PC-3 (cell line): ENCODE results near the gene THAP7. TPM values are rescaled to one million over a fixed set of nuclear protein-coding genes. Genes with fewer than 3 reads are reported as not detected.

ENCODE experiments used
- ATAC-seq: fragments of 200-7000 bp; cut with Tn5 transposase; 2 replicates; pipeline ENCODE4 v1.9.1; 2020; ENCODE audit warnings: mild to moderate bottlenecking, moderate library complexity
- BruUV-seq: library from RNA; stranded (reverse); fragments of 400-500 nt; replicated peaks from 2 replicates; lab custom pipeline; 2021; lab: Mats Ljungman, UMichigan
- CTCF ChIA-PET: fragments of 300-600 bp; sonication (Branson Sonifier 250); formaldehyde crosslinking; loops from one replicate; lab custom pipeline; 2022; ENCODE audit warnings: antibody characterized with exemption; lab: Charles Lee
- POLR2A ChIA-PET: fragments of 300-600 bp; sonication (Branson Sonifier 250); formaldehyde crosslinking; loops from one replicate; lab custom pipeline; 2022; ENCODE audit warnings: antibody characterized with exemption; ENCODE audit not compliant: unreplicated experiment; lab: Charles Lee
- DNase-seq: peaks from one replicate; pipeline ENCODE4 v3.0.0-alpha.2; 2015
- H2AFZ ChIP-seq: fragments of 300-600 bp; sonication (generic); 2 replicates; pipeline ENCODE4 v1.6.0; 2016; ENCODE audit warnings: antibody characterized with exemption, low read length
- H3F3A ChIP-seq: fragments of 300-600 bp; sonication (generic); one replicate; pipeline ENCODE4 v1.6.0; 2017; ENCODE audit warnings: antibody characterized with exemption, low read length, control low read depth, mild to moderate bottlenecking; ENCODE audit not compliant: unreplicated experiment
- H3K27ac ChIP-seq: fragments of 300-600 bp; sonication (generic); 2 replicates; pipeline ENCODE4 v1.5.1; 2016; ENCODE audit warnings: mild to moderate bottlenecking, low read length
- H3K27me3 ChIP-seq: fragments of 300-600 bp; sonication (generic); 2 replicates; pipeline ENCODE4 v1.6.1; 2016; ENCODE audit warnings: low read length, mixed read lengths
- H3K36me3 ChIP-seq: fragments of 300-600 bp; sonication (generic); 2 replicates; pipeline ENCODE4 v1.6.1; 2016; ENCODE audit warnings: low read depth, mixed run types, low read length, mixed read lengths
- H3K4me1 ChIP-seq: fragments of 300-600 bp; sonication (generic); 2 replicates; pipeline ENCODE4 v1.5.1; 2016; ENCODE audit warnings: low read length; ENCODE audit not compliant: insufficient read depth
- H3K4me2 ChIP-seq: fragments of 300-600 bp; sonication (generic); 2 replicates; pipeline ENCODE4 v1.6.0; 2016; ENCODE audit warnings: low read length
- H3K4me3 ChIP-seq: fragments of 300-600 bp; sonication (generic); 2 replicates; pipeline ENCODE4 v1.5.1; 2016; ENCODE audit warnings: mild to moderate bottlenecking, low read length, mixed read lengths
- H3K79me2 ChIP-seq: fragments of 300-600 bp; sonication (generic); 2 replicates; pipeline ENCODE4 v1.6.1; 2017; ENCODE audit warnings: low read length, mixed read lengths
- H3K9ac ChIP-seq: fragments of 300-600 bp; sonication (generic); 2 replicates; pipeline ENCODE4 v1.6.0; 2016; ENCODE audit warnings: mild to moderate bottlenecking, low read length
- H3K9me2 ChIP-seq: fragments of 300-600 bp; sonication (generic); replicated peaks from 2 replicates; pipeline ENCODE4 v1.6.1; 2016; ENCODE audit warnings: mixed run types, low read length, mixed read lengths
- H3K9me3 ChIP-seq: fragments of 300-600 bp; sonication (generic); 2 replicates; pipeline ENCODE4 v1.6.1; 2016; ENCODE audit warnings: low read length, mixed read lengths
- H4K20me1 ChIP-seq: fragments of 300-600 bp; sonication (generic); 2 replicates; pipeline ENCODE4 v1.6.1; 2016; ENCODE audit warnings: low read length, mixed read lengths
- EZH2 ChIP-seq: fragments of 300-600 bp; sonication (generic); IDR thresholded peaks from one replicate; pipeline ENCODE4 v1.6.1; 2017; ENCODE audit warnings: antibody characterized with exemption, mild to moderate bottlenecking, low read length; ENCODE audit not compliant: unreplicated experiment
- EZH2phosphoT487 ChIP-seq: fragments of 300-600 bp; sonication (generic); IDR thresholded peaks from 2 replicates; pipeline ENCODE4 v1.6.1; 2018; ENCODE audit warnings: mild to moderate bottlenecking, antibody characterized with exemption, low read length, borderline replicate concordance
- intact Hi-C: fragments of 100-400 bp; cut with micrococcal nuclease; formaldehyde crosslinking; loops from 2 replicates; pipeline ENCODE4 v1.9.0; 2023
- total RNA-seq: library from RNA; depleted of rRNA; stranded (reverse); fragments of >200 nt; gene quantifications from 2 replicates; pipeline ENCODE4 v1.2.3, GENCODE V29; 2014
- TF ChIP-seq, protein P1 (sequence below): fragments of 300-600 bp; sonication (generic); conservative IDR thresholded peaks from 2 replicates; pipeline ENCODE4 v1.5.1; 2017; ENCODE audit warnings: antibody characterized with exemption, low read depth, mild to moderate bottlenecking, low read length

Gene THAP7
- total RNA-seq, 1 experiment from 2014 or later = 43.0 TPM

GRCh38 chr22:20978419-20978818, 23.5 kb downstream of the THAP7 start:
- H3K9me3 ChIP-seq = no peaks in the 10 kb centered on the region
- H3K4me1 ChIP-seq = peaks cover 13% of the 10 kb centered on the region
- no peak overlapping the region for H2AFZ ChIP-seq
- H3K27me3 ChIP-seq = no peaks in the 10 kb centered on the region
- CTCF ChIA-PET = no interaction called here
- POLR2A ChIA-PET = no interaction called here
- no peaks in the 10 kb centered on the region for H3K36me3 ChIP-seq
- no peak overlapping the region for H3K9ac ChIP-seq
- H3K79me2 ChIP-seq = peaks cover 13% of the 10 kb centered on the region
- H3K4me3 ChIP-seq = no peak overlapping the region
- DNase-seq (no peak), ATAC-seq (no peak)
- H3K4me2 ChIP-seq = no peak overlapping the region
- no peaks in the 10 kb centered on the region for H3K9me2 ChIP-seq
- BruUV-seq = no TSS peak
- H3F3A ChIP-seq = no peaks in the 10 kb centered on the region
- intact Hi-C loops = no loop called here
- H3K27ac ChIP-seq = no peak overlapping the region
- H4K20me1 ChIP-seq = no peaks in the 10 kb centered on the region
- TF ChIP-seq, protein P1, sequence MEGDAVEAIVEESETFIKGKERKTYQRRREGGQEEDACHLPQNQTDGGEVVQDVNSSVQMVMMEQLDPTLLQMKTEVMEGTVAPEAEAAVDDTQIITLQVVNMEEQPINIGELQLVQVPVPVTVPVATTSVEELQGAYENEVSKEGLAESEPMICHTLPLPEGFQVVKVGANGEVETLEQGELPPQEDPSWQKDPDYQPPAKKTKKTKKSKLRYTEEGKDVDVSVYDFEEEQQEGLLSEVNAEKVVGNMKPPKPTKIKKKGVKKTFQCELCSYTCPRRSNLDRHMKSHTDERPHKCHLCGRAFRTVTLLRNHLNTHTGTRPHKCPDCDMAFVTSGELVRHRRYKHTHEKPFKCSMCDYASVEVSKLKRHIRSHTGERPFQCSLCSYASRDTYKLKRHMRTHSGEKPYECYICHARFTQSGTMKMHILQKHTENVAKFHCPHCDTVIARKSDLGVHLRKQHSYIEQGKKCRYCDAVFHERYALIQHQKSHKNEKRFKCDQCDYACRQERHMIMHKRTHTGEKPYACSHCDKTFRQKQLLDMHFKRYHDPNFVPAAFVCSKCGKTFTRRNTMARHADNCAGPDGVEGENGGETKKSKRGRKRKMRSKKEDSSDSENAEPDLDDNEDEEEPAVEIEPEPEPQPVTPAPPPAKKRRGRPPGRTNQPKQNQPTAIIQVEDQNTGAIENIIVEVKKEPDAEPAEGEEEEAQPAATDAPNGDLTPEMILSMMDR = no peak
- TF ChIP-seq EZH2 = no peak

DNA sequence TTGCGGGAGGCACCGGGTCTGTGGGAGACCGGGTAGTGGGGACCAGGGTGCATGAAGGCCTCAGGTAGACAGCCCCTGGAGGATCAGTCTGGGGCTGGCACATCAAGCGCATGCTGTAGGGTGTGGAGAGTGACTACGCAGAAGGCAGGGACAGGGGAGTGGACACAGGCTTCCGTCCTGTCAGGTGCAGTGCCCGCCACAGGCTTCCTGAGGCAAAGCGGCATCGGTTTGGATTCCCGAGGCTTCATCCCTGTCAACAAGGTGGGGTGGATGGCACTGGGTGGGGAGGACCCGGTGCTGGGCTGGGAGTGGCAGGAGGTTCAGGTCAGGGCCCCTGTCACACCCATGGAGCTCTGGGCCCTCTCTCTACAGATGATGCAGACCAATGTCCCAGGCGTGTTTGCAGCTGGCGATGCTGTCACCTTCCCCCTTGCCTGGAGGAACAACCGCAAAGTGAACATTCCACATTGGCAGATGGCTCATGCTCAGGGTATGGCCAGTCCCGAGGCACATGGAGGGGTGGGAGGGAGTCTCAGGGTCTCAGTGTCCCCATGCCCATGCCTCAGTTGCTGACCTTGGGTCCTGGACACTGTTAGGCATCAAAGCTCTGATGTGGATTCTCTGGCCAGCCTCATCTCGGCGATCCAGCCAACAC, 24.3 kb downstream of the THAP7 start:
- POLR2A ChIA-PET = no interaction called here
- no peaks in the 10 kb centered on the region for H4K20me1 ChIP-seq
- TF ChIP-seq EZH2phosphoT487 (no peak), EZH2 (no peak)
- TF ChIP-seq, protein P1 = no peak

DNA sequence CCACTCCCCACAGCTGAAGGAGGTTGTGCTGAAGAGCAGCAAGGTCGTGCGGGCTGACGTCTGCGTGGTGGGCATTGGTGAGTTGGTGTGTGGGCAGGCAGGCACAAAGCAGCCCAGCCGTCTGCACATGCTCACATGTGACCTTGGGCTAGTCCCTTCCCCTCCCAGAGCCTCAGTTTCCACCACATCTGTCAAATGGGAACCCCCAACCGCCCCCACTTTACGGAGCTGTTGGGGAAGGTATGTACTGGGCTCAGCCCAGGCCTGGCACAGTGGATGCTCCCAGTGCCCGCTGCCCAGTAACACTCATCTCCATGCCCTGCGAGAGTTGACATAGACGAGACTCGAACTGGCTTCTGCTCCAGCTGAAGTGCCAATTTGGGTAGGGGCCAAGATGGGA, 24.9 kb downstream of the THAP7 start:
- Histone ChIP-seq H3K9ac (no peak overlapping the region), H3K4me3 (no peak overlapping the region), H3K27me3 (no peaks in the 10 kb centered on the region), H3K9me2 (no peaks in the 10 kb centered on the region), H2AFZ (no peak overlapping the region), H3K4me2 (no peak overlapping the region), H3K9me3 (no peaks in the 10 kb centered on the region), H3F3A (no peaks in the 10 kb centered on the region), H4K20me1 (no peaks in the 10 kb centered on the region), H3K79me2 (no peaks in the 10 kb centered on the region), H3K27ac (no peak overlapping the region), H3K36me3 (no peaks in the 10 kb centered on the region), H3K4me1 (peaks cover 5% of the 10 kb centered on the region)
- intact Hi-C loops = no loop called here
- no TSS peak for BruUV-seq
- DNase-seq (no peak), ATAC-seq (no peak)
- CTCF ChIA-PET = no interaction called here
- TF ChIP-seq EZH2phosphoT487 (no peak), EZH2 (no peak)
- TF ChIP-seq, protein P1 = no peak
- POLR2A ChIA-PET = no interaction called here

More for the DNA sequence above, 24.3 kb downstream of the THAP7 start:
- Histone ChIP-seq H3K79me2 (peaks cover 5% of the 10 kb centered on the region), H2AFZ (no peak overlapping the region), H3K36me3 (no peaks in the 10 kb centered on the region), H3K9ac (no peak overlapping the region), H3F3A (no peaks in the 10 kb centered on the region), H3K9me2 (no peaks in the 10 kb centered on the region), H3K27me3 (no peaks in the 10 kb centered on the region), H3K27ac (no peak overlapping the region), H3K4me1 (peaks cover 5% of the 10 kb centered on the region), H3K4me3 (no peak overlapping the region), H3K9me3 (no peaks in the 10 kb centered on the region), H3K4me2 (no peak overlapping the region)
- ATAC-seq (no peak), DNase-seq (no peak)
- CTCF ChIA-PET = no interaction called here
- intact Hi-C loops = no loop called here
- no TSS peak for BruUV-seq
